Activated CD4-positive, alpha-beta T cell treated with anti-CD3 and anti-CD28 coated beads, Interleukin-10, Interleukin-2, amounts not matched to agents 100 ng/mL and 50 ng/mL, durations not matched to agents 16 hours and 8 hours (primary cell): ENCODE measurements around the gene TCF12.

ENCODE experiments used
- DNase-seq: peaks from one replicate; pipeline ENCODE4 v3.0.0-alpha.2; 2020

Gene TCF12

DNA sequence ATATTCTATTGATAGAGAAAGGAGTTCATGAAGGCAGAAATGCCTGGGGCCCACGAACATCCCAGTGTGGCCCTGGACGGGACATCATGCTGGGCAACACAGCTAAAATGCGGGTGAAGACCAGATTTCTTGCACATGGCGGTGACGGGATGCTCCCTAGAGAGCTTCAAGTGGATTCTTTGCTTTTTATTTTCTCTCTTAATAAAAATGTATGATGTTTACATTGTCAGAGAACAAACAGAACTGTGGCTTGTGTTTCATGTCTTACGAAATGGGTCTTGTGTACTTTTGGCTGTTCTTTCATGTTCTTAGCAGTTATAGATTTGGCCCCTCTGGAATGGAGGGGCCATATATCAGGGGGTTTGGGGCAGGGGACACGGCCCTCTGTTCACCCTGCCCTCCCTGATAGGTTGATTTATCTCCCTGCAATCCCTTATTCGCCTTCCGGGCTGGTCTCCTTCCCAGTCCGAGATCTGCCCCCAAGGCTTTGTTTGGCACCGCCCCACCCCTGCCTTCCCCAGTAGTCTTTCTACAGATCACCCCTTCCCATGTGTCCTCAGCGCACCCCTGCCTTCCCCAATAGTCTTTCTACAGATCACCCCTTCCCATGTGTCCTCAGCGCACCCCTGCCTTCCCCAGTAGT lies 389.2 kb downstream of the TCF12 start:
- DNase-seq, result no peak

DNA sequence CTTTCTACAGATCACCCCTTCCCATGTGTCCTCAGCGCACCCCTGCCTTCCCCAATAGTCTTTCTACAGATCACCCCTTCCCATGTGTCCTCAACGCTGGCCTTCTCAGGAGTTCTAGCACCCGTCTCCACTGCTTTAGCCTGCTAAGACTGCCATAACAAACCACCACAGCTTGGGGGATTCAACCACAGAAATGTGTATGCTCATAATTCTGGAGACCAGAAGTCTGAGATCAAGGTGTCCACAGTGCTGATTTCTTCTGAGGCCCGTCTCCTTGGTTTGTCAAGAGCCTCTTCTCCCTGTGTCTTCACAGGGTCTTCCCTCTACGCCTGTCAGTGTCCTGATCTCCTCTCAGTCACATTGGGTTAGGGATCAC lies 389.7 kb downstream of the TCF12 start:
- DNase-seq, result no peak

DNA sequence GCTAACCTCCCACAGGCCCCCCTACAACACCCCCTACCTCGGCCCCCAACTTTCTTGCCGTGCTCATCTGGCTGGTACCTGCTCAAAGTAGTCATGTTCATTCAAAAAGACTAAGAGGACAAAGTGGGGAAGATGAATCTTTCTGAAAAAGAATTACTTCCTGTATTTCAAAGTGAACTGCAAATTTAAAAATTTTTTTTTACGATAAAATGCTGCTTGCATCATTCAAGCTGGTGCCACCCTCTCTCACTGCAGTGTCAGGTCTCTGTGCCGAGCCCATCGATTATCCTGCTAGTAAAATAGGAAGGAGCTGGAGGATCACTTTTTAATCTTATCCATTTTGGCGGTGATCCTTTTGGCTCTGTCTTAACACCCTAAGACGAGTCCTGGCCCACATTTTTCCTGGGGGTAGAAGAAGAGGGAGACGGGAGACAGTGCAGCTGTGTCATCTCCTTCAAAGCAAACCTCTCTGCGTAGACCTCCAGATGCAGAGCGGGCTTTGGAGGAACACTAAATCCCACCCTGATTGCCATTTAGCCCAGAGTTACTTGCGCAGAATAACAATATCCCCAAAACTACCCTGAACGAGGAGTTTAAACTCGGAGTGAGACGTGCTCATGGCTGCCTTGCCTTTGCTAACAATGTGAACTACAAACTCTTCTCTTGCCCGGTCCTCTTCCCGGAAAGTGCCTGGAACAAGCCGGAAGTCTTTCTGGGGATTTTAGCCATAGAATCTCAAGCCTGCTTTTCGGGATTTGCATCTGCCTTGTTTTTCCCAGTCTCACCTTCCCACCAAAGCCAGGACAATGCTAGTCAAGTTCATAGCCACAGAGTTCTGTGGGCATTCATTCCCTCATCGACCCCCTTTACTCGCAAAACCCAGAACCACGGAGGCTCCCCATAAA lies 391.7 kb downstream of the TCF12 start:
- DNase-seq, result no peak

DNA sequence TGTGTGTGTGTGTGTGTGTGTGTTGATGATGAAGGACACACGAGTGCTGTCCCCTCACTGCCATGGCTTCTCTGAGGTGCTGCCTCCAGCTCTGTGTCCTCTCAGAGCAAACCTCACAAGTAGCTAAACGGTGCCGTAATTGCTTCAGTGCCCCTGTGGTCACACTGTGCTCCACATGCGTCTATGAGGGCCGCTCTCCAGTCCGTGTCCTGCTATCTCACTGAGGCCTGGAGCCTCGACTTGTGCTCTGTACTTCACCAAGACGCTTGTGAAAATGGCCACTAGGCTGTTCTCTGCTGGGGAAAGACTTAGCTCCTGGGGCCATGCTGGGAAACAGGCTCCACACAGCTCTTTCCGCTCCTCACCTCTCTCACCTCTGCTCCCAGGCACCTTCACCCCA lies 392.4 kb downstream of the TCF12 start:
- no peak for DNase-seq

DNA sequence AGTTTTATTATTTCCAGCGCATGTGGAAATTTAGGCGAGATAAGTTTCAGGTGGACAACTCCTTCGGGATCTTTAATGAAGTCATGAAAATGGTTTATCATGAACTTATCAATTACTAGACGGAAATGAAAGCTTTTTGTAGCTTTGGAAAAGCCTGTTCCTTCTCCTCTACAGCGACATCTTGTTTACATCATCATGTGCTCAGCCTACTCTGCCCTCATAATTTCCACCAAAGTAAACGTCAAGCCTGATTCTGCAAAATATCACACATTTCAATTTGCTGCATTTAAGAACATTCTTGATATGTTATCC lies 393.5 kb downstream of the TCF12 start:
- no peak for DNase-seq

DNA sequence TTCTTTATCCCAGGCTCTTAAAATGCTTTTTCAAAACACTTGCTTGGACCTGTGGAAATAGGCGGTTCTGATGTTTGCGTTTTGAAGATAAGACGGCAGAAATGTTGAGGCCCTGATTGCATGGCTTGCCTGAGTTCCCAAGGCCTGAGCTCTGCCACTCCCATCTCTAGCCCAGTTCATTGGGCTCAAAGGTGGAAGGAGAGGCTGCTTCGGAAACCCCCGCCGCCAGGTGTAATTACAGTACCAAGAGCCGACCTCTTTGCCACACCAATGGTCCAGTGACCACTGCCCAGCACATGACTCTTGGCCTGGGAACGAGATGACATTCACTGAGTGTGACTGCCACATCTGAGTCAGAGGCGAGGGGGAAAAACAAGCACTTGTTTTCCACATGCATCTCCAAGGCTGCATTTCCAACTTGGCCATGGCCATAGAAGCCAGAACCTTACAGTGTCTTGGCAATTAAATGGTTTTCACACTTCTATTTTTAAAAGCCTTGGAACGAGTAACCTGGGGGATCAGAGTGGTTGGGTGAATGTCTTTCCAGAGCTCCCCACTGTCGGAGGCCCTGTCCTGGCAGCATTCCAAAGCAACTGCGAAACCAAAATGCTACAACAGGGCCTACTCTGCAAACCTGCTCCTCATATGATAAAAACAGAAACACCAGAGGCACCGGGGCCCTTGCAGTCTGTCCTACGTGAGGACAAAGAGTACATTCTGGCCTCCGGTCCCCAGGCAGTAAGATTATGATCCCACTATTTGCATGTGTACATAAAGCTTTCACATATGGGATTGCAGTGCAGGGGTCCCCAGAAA lies 394.1 kb downstream of the TCF12 start:
- DNase-seq, result no peak

DNA sequence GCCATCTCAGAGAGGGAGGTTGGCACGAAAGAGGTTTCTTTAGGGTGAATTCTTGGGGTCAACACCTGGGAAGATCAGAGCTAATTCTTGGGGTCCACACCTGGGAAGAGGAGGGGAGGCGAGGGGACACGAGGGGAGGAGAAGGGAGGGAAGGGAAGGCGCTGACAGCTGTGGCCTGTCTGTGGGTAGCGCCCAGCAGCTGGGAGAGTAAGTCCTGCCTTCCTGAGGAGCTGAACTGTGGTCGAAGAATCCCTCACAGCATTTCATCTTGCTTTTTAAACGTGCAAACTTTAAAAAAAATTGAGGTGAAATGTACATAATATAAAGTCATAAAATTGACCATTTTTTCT lies 394.7 kb downstream of the TCF12 start:
- no peak for DNase-seq

DNA sequence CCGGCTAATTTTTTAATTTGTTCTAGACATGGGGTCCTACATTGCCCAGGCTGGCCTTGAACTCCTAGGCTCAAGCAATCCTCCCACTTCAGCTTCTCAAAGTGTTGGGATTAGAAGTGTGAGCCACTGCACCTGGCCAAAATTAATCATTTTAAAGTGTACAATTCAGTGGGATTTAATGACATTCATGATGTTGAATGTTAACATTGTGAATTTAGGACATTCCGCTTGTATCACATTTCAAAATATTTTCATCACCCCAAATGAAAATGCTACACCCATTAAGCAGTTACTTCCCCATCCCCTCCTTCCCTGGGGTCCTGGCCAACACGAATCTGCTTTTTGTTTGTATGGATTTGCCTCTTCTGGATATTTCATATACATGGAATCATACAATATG lies 395.8 kb downstream of the TCF12 start:
- no peak for DNase-seq

DNA sequence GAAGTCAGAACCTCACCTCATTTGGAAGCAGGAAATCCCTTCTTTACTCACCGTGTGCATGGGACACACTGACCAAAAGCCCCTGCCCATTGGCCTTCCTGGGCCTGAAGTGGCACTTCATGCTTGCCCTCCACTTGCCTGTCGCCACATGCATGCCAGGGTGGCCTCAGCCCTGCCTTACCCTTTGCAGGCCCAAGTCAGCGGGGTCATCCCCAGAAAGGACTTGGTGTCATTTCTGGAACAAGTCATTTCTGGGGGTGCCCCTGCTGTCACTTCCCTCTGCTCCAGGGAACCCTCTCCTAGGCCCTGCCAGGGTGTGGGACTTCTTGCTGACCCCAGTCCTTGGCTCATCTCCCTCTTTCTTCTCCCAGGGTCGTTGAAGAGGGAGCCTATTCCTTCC lies 398.0 kb downstream of the TCF12 start:
- no peak for DNase-seq

DNA sequence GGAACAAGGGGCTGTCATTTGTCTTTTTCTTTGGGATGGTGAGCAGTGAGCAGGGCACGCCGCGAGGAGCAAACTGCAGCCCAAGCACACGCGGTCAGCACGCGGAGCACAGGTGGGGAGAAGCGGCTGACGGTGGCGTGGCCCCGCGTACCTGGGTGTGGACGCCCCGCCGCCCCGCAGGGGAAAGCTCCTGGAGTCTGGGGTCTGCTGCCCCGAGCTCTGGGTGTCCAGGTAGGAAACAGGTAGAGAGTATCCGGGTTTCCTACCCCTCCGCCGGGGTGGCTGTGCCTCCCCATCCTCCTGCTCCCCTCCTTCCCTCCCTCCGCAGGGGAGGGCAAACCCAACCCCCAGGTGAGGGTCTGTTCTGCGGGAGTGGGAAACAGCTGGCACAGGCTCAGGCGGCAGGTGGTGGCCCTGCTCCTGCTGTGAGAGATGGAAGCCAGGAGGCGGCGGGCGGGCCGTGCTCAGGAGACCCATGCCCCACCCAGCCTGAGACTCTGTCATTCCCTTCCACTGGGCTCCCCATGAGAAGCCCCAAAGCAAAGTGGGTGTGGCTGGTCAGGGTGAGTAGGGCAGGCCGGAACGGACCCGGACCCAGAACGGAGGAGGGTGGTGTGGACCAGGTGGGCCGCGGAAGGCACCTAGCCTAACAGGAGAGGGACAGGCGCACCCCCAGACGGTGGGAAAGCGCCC lies 400.9 kb downstream of the TCF12 start:
- DNase-seq, result no peak

DNA sequence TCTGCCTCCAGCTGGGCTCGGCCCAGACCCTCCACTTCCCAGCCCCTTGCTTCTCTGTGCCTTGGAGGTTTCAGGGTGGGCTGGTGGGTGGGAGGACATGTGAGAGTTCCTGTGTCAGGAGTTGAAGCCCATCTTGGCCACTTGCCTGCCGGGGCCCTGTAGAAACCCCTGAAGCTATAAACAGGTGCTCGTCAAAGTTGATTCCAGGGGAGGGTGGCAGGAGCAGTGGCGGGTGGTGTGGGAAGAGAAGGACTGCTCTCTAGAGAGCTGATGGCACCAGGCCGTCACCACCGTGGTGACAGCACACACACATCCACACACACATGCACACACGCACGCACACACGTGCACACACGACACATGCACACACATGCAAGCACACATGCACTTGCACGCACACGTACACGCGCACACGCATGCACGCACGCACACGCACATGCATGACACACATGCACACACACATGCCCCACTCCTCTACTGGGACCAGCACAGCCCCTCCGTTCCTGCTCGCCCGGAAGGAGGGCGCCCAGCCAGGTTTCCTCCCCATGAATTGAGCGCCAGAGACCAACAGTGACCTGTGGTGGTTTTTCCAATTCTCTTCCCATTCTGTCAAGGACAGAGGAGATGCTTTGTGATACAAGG lies 401.6 kb downstream of the TCF12 start:
- no peak for DNase-seq

DNA sequence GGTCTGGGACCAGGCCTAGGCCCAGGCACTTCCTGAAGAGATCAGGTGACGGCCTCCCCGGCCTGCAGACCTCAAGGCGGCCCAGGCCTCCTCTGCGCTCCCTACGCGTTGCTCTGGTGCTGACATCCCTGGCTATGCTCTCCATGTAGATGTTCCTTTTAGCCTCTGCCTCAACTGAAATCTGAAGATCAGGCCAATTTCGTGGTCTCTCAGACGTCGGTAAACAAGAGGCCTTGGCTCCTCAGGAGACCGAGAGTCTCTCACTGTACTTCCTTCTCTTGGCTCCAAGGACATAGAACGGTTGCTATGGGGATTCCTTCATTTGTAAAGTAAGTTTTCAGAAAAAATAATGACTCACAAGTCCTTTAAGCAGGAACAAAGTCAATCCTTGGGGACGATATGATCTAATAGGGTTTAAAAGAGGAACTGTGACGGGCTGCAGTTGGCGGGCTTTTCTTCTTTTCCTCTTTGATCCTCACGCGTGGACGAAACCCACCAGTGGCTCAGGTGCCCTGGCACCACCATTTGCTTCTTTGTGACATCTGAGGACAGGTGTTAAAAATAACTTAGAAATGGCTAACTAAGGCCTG lies 402.3 kb downstream of the TCF12 start:
- no peak for DNase-seq

DNA sequence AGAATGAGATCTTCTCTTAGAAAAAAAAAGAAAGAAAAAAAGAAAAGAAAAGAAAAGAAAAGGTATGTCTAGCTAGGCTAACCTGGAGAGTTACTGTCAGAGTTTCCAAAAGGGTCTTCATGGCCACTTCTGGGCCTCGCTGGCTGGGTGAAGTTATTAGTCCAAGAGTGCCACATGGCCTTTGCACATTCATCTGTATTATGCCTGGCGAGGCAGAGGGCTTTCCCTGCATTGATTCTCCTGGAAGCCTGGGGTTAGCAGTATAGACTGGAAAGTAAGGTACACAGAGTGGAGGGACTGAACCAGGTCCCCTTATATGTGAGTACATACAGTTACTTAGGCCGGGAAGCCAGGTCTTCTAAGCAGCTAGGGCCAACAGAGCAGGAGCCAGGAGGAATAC lies 403.0 kb downstream of the TCF12 start:
- no peak for DNase-seq

DNA sequence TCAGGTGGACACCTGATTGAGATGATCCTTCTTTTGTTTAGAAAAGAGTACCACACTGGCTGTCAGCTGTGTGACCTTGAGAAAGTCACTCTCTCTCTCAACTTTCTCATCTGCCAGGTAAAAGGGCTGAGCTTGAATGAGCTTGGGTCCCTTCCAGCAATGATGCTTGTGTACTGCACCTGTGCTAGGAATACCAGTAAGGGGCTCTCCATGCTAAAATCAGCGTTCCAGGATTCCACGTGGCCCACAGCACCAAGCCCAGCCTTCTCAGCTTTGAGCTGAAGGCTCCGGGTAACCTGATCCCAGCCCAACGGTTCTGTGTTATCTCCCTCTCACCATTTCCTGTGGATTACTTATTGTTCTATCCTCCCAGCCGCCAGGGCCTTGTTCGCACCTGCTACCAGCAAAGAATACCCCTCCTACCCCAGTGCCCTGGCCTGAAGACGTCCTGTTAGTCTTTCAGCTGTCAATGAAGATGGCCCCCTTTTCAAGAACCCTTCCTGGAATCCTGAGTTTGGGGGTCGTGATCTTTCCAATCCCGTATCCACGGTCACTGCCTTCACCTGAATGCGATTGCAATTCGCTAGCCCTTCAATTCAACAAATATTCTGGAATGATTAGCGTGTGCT lies 403.6 kb downstream of the TCF12 start:
- no peak for DNase-seq

DNA sequence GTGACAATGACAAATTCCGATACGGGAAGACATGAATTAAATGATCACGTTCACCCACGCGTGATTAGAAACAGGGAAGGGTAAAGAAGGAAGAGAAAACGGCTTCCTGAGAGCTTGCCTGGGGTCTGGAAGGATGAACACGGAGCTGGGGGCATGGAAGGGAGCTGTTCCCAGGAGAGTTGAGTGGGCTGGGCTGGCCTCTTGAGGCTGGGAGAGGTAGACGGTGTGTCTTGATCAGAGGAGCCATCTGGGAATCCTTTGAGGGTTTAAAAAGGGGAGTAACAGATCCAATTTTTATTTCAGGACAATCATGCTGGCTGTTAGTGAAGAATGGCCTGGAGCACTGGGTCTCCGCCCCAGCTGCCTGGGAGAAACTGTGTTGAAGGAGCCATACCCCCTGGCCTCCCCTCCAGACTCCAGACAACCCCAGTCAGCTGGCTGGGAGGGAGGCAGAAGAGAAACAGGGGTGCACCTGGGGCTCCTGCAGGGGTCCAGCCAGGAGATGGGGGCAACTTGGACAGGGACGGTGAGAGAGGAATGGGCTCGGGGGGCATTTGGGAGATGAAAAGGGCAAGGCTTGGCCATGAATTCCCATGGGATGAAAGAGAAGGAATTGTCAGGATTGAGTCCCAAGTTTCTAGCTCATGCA lies 404.3 kb downstream of the TCF12 start:
- no peak for DNase-seq

DNA sequence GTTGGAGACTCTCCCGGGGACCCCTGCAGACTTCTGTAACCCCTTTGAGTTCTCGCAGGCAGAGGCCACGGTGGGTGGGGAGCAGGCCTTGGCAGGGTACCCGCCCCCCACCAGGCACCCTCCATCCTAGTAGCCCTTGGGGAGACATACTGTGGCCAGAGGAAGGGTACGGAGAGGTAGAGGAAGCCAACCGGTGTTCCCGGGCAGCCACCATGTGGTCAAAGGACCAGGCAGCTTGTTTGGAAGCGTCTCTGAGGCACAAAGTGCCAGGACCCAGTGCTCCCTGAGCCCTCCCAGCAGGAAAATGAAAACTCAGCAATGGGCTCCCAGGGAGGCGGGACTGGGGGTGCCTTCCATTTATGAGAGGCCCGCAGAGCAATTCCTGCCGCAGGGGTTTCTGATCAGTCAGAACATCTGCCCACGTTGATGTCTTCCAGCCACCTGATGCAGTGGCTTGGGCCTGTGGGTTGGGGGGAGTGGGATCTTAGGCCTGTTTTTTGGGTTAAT lies 404.9 kb downstream of the TCF12 start:
- DNase-seq, result no peak

DNA sequence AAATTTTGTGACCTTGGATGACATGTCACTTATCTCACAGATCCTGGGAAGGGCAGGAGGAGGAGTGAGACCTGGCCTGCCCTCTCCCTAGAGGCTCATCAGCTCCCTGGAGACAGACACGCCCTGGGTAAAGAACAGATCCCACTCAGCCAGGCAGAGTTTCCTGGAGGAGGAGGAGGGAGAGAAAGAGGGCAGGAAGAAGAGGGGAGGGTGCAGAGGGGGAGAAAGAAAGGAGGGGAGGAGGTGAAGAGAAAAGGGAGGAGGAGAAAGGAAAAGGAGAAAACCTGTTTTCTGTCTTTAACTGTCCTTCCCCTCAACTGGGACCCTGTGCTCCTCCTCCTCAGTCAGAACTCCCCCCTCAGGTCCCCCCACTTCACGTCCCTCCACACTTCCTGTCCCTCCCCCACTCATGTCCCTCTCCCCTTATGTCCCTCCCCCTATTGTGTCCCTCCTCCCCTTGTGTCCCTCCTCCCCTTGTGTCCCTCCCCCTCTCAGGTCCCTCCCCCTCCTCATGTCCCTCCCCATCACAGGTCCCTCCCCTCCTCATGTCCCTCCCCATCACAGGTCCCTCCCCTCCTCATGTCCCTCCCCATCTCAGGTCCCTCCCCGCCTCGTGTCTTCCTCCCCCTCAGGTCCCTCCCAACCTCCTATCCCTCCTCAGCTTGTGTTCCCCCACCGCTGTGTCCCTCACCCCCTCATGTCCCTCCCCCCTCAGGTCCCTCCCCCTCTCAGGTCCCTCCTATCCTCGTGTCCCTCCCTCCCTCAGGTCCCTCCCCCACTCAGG lies 405.6 kb downstream of the TCF12 start:
- no peak for DNase-seq

DNA sequence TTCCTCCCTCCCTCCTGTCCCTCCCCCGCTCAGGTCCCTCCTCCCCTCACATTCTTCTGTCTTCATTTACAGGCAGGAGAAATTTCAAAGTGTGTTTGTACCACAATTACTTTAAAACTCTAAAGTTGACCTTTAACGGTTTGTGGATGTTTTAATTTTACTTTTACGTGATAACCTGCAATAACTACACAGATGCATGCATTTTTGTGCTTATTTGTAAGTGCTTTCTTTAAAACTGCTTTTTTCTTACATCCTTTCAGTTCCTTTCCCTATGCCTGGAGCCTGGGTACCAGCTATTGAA lies 406.1 kb downstream of the TCF12 start:
- DNase-seq, result no peak

DNA sequence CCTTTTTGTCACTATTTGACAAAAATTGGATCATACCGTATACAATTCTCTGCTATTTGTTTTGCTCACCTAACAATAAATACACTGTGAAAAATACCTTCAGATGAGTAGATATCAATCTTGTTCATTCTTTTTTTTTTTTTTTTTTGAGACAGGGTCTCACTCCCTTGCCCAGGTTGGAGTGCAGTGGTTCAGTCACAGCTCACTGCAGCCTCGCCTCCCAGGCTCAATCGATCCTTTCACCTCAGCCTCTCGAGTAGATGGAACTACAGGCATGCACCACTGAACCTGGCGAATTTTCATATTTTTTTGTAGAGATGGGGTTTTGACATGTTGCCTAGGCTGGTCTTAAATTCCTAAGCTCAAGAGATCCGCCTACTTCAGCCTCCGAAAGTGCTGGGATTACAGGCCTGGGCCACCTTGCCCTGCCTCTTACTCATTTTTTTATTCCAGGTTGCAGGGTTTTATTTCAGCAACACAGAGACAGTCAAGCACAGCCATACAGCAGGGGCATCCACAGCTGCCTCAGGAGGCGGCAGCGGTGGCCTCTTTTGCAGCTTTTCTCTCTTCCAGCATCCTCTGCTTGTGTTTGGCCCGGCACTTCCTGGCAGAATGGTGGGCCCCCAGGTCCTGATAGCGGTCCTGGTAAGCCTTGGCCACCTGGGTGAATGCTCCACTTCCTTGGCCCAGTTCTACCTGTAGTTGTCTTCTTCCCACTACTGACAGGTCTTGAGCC lies 406.7 kb downstream of the TCF12 start:
- no peak for DNase-seq

DNA sequence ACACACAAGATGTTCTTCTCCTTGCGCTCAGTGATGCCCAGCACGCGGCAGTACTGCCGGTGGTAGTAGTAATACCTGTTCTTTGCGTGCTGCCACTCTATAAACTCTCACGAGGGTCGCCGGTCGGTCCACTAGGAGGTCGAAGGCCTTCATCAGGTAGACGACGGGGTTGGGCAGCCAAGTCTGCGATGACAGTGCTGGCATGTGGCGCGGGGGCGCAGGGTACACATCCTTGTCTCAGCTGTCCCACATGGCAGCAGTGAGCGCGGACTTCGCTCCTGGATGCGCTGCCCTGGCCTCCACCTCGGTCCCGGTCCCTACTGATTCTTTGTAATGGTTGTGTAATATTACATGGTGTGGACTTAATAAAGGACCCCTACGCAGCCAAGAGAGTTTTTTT lies 407.8 kb downstream of the TCF12 start:
- no peak for DNase-seq
